Natural killer cell (primary cell): Measurements from ENCODE around the gene SYNGR3. TPM values are rescaled to one million over a fixed set of nuclear protein-coding genes. Genes with fewer than 3 reads are reported as not detected.

Experiments used
- ATAC-seq, 3 donors: fragments of 150-1000 bp in 2 of 3; fragments of 200-7000 bp in 1 of 3; cut with Tn5 transposase; 1 replicate in 1 of 3; 2 replicates in 2 of 3; pipeline ENCODE4 v1.10.0; 2021; ENCODE audit warnings: mild to moderate bottlenecking in 2 of 3, moderate library complexity in 2 of 3
- DNase-seq, 2 donors: peaks; one replicate each; pipeline versions ENCODE4 v3.0.0 to v3.0.0-alpha.2; 2013 to 2021; ENCODE audit warnings: mixed read lengths in 1 of 2
- H3K27ac ChIP-seq: one replicate; pipeline ENCODE4 v1.5.1; 2013; ENCODE audit warnings: mild to moderate bottlenecking, low read length
- H3K27me3 ChIP-seq: one replicate; pipeline ENCODE4 v1.6.1; 2013; ENCODE audit warnings: low read length; ENCODE audit not compliant: control insufficient read depth, insufficient read depth
- H3K36me3 ChIP-seq: one replicate; pipeline ENCODE4 v1.6.1; 2013; ENCODE audit warnings: low read length; ENCODE audit not compliant: control insufficient read depth, insufficient read depth
- H3K4me1 ChIP-seq: one replicate; pipeline ENCODE4 v1.6.1; 2013; ENCODE audit warnings: low read length; ENCODE audit not compliant: control insufficient read depth, insufficient read depth
- H3K4me3 ChIP-seq: one replicate; pipeline ENCODE4 v1.5.1; 2013; ENCODE audit warnings: low read length
- H3K9me3 ChIP-seq: one replicate; pipeline ENCODE4 v1.6.1; 2013; ENCODE audit warnings: low read length; ENCODE audit not compliant: control insufficient read depth, insufficient read depth
- H3K27ac Mint-ChIP-seq, 2 donors: one replicate each; pipeline ENCODE4 v1.8.0; 2022; ENCODE audit warnings: mild to moderate bottlenecking in 2 of 2, mixed read lengths in 2 of 2, moderate library complexity in 1 of 2
- H3K27me3 Mint-ChIP-seq, 2 donors: one replicate each; pipeline ENCODE4 v1.8.0; 2022; ENCODE audit warnings: low read depth in 2 of 2, mixed read lengths in 2 of 2
- H3K36me3 Mint-ChIP-seq: one replicate; pipeline ENCODE4 v1.8.0; 2022; ENCODE audit warnings: mixed read lengths
- H3K4me1 Mint-ChIP-seq, 2 donors: one replicate each; pipeline ENCODE4 v1.8.0; 2022; ENCODE audit warnings: mixed read lengths in 2 of 2
- H3K4me3 Mint-ChIP-seq: one replicate; pipeline ENCODE4 v1.8.0; 2022; ENCODE audit warnings: mild to moderate bottlenecking, moderate library complexity, mixed read lengths
- H3K9me3 Mint-ChIP-seq, 2 donors: one replicate each; pipeline ENCODE4 v1.8.0; 2022; ENCODE audit warnings: mixed read lengths in 2 of 2
- CTCF ChIP-seq: fragments of 200-600 bp; IDR thresholded peaks from one replicate; pipeline ENCODE4 v1.8.0; 2022; ENCODE audit warnings: antibody characterized with exemption
- WGBS: methylation state at CpG from one replicate; pipeline ENCODE4 v1.1.7; 2013; ENCODE audit warnings: missing lambda C conversion rate; ENCODE audit not compliant: insufficient coverage; 5-methylcytosine and 5-hydroxymethylcytosine counted together
- intact Hi-C: fragments of 100-400 bp; cut with micrococcal nuclease; formaldehyde crosslinking; loops from one replicate; pipeline ENCODE4 v1.14.2; 2022
- total RNA-seq, 4 donors: library from RNA; stranded (reverse); fragments of 120-200 nt in 1 of 4; gene quantifications; one replicate each; pipeline versions ENCODE4 v1.2.3 to v1.2.4, GENCODE V29; 2013 to 2022

Gene SYNGR3
- total RNA-seq, 3 donors from 2014 or later (not counting 1 experiment from before 2014, with no cell fraction given): 10.3 to 19.3 (median 19.1) TPM

- TF ChIP-seq CTCF: no peak
- Mint-ChIP-seq H3K4me1 (peaks cover 0 to 12% of the 10 kb centered on the region in 2 donors), H3K9me3 (no peaks in the 10 kb centered on the region), H3K27ac (no peak overlapping the region), H3K4me3 (no peak overlapping the region), H3K36me3 (no peaks in the 10 kb centered on the region), H3K27me3 (no peaks in the 10 kb centered on the region)
- no peak overlapping the region for H3K4me3 ChIP-seq
- H3K36me3 ChIP-seq: peaks cover 49% of the 10 kb centered on the region
- WGBS: 96% methylated on average over 39 of the region's 39 CpGs
- ATAC-seq: no peak
- intact Hi-C loops: no loop called here
- no peak overlapping the region for H3K27ac ChIP-seq
- no peak for DNase-seq
- H3K27me3 ChIP-seq: no peaks in the 10 kb centered on the region
- peaks cover 14% of the 10 kb centered on the region for H3K4me1 ChIP-seq
- no peaks in the 10 kb centered on the region for H3K9me3 ChIP-seq
Observed at GRCh38 chr16:1998852-1999801, 9.4 kb downstream of the SYNGR3 start.

GRCh38 chr16:1999866-2000514 lies 10.2 kb downstream of the SYNGR3 start:
- Mint-ChIP-seq H3K4me3 (no peak overlapping the region), H3K4me1 (peaks cover 0 to 18% of the 10 kb centered on the region in 2 donors), H3K27ac (no peak overlapping the region), H3K27me3 (no peaks in the 10 kb centered on the region), H3K9me3 (no peaks in the 10 kb centered on the region), H3K36me3 (no peaks in the 10 kb centered on the region)
- Histone ChIP-seq H3K4me1 (peaks cover 21% of the 10 kb centered on the region), H3K27ac (no peak overlapping the region), H3K4me3 (no peak overlapping the region), H3K9me3 (no peaks in the 10 kb centered on the region), H3K36me3 (peaks cover 49% of the 10 kb centered on the region), H3K27me3 (no peaks in the 10 kb centered on the region)
- ATAC-seq (no peak), DNase-seq (no peak)
- TF ChIP-seq CTCF: no peak
- intact Hi-C loops: loop anchor here (10.0 kb wide), 2 partner anchors 485 to 665 kb away; no protein-coding TSS in a partner anchor
- WGBS: 96% methylated on average over 28 of the region's 28 CpGs

- intact Hi-C loops: loop anchor here (10.0 kb wide), 2 partner anchors 484 to 664 kb away; no protein-coding TSS in a partner anchor
Observed at GRCh38 chr16:2001035-2001434, 11.3 kb downstream of the SYNGR3 start.

More at GRCh38 chr16:2001035-2001434, 11.3 kb downstream of the SYNGR3 start:
- no peaks in the 10 kb centered on the region for H3K9me3 ChIP-seq
- ATAC-seq (no peak), DNase-seq (no peak)
- H3K4me3 ChIP-seq: no peak overlapping the region
- H3K27ac Mint-ChIP-seq: no peak overlapping the region
- no peak overlapping the region for H3K27ac ChIP-seq
- no peaks in the 10 kb centered on the region for H3K9me3 Mint-ChIP-seq
- peaks cover 27% of the 10 kb centered on the region for H3K4me1 ChIP-seq
- no peak overlapping the region for H3K4me3 Mint-ChIP-seq
- 98% methylated on average over 19 of the region's 19 CpGs for WGBS
- no peaks in the 10 kb centered on the region for H3K27me3 ChIP-seq
- no peaks in the 10 kb centered on the region for H3K27me3 Mint-ChIP-seq
- H3K36me3 ChIP-seq: peaks cover 49% of the 10 kb centered on the region
- peaks cover 0 to 21% of the 10 kb centered on the region in 2 donors for H3K4me1 Mint-ChIP-seq
- no peak for TF ChIP-seq CTCF
- H3K36me3 Mint-ChIP-seq: no peaks in the 10 kb centered on the region
